GM12891 (cell line): Measurements from ENCODE around the gene STX3.

Source experiments
- DNase-seq: peaks from one replicate; pipeline ENCODE4 v3.0.0; 2011; ENCODE audit warnings: low spot score; ENCODE audit not compliant: insufficient read length
- FAIRE-seq: peaks from 2 replicates; lab custom pipeline; 2011; peaks lifted over from hg19 to GRCh38; lab: Jason Lieb, UNC
- PAX5 ChIP-seq: IDR thresholded peaks from 2 replicates; pipeline ENCODE4 v1.6.1; 2011; ENCODE audit warnings: low read length, moderate library complexity, mild to moderate bottlenecking; ENCODE audit not compliant: insufficient read depth, severe bottlenecking
- POLR2A ChIP-seq: IDR thresholded peaks from 2 replicates; pipeline ENCODE4 v1.6.1; 2011; ENCODE audit warnings: low read depth, low read length, control low read depth
- POLR2AphosphoS5 ChIP-seq: IDR thresholded peaks from 2 replicates; pipeline ENCODE4 v1.6.1; 2011; ENCODE audit warnings: low read depth, low read length, control low read depth
- POU2F2 ChIP-seq: IDR thresholded peaks from 2 replicates; pipeline ENCODE4 v1.6.1; 2011; ENCODE audit warnings: low read depth, mild to moderate bottlenecking, control low read depth, low read length, moderate library complexity
- SPI1 ChIP-seq: IDR thresholded peaks from 2 replicates; pipeline ENCODE4 v1.6.1; 2011; ENCODE audit warnings: low read depth, low read length, control low read depth
- TAF1 ChIP-seq: IDR thresholded peaks from 2 replicates; pipeline ENCODE4 v1.6.1; 2011; ENCODE audit warnings: low read depth, low read length, control low read depth

The STX3 gene

GRCh38 chr11:59854871-59855270 is 99.7 kb downstream of the STX3 start:
- DNase-seq: no peak
- FAIRE-seq: no peak
- TF ChIP-seq TAF1 (no peak), POLR2AphosphoS5 (no peak), PAX5 (no peak), POU2F2 (no peak), POLR2A (no peak), SPI1 (no peak)
